Activated naive CD8-positive, alpha-beta T cell treated with anti-CD3 and anti-CD28 coated beads, Interleukin-2, amount 50 U/mL, for 24 hours (primary cell): ENCODE results near the gene ACP1.
A peak's percentile ranks its signal among the peaks of the same experiment; 100 is the strongest.

ENCODE experiments used
- ATAC-seq: fragments of 150-1000 bp; cut with Tn5 transposase; one replicate; pipeline ENCODE4 v1.10.0; 2021
- DNase-seq: peaks from one replicate; pipeline ENCODE4 v3.0.0; 2021
- H3K27ac Mint-ChIP-seq: one replicate; pipeline ENCODE4 v1.8.0; 2021; ENCODE audit warnings: mild to moderate bottlenecking, mixed read lengths
- H3K27me3 Mint-ChIP-seq: one replicate; pipeline ENCODE4 v1.8.0; 2021; ENCODE audit warnings: mixed read lengths
- H3K36me3 Mint-ChIP-seq: one replicate; pipeline ENCODE4 v1.8.0; 2021; ENCODE audit warnings: low read depth, mixed read lengths
- H3K4me1 Mint-ChIP-seq: one replicate; pipeline ENCODE4 v1.8.0; 2021; ENCODE audit warnings: mixed read lengths
- H3K4me3 Mint-ChIP-seq: one replicate; pipeline ENCODE4 v1.8.0; 2021; ENCODE audit warnings: mild to moderate bottlenecking, moderate library complexity, mixed read lengths
- H3K9me3 Mint-ChIP-seq: one replicate; pipeline ENCODE4 v1.8.0; 2021; ENCODE audit warnings: mixed read lengths

ACP1 gene

GRCh38 chr2:263022-263738 lies 1.6 kb upstream of the ACP1 start:
- Mint-ChIP-seq H3K27me3 (no peaks in the 10 kb centered on the region), H3K4me1 (peaks cover 40% of the 10 kb centered on the region), H3K4me3 (peak overlapping the region; percentile 72), H3K27ac (peak overlapping the region; percentile 62), H3K36me3 (peaks cover 39% of the 10 kb centered on the region), H3K9me3 (peaks cover 12% of the 10 kb centered on the region)
- ATAC-seq (no peak), DNase-seq (no peak)

GRCh38 chr2:263774-264492 lies 814 bp upstream of the ACP1 start, which contains the start of gene SH3YL1:
TSS of gene SH3YL1 (minus strand) at chr2:264032. CDS start at chr2:263984, 48 bp downstream.
- Mint-ChIP-seq H3K4me1 (peaks cover 46% of the 10 kb centered on the region), H3K27me3 (no peaks in the 10 kb centered on the region), H3K27ac (peak within 1 kb of the TSS; percentile 93), H3K4me3 (peak within 1 kb of the TSS; percentile 92), H3K9me3 (peaks cover 7% of the 10 kb centered on the region), H3K36me3 (peaks cover 32% of the 10 kb centered on the region)
- ATAC-seq = peak; percentile 13
- peak; percentile 45 for DNase-seq

GRCh38 chr2:268323-268722 lies 3.6 kb downstream of the ACP1 start:
- no peak overlapping the region for H3K4me3 Mint-ChIP-seq
- H3K27ac Mint-ChIP-seq = peak overlapping the region; percentile 11
- DNase-seq (no peak), ATAC-seq (no peak)
- no peaks in the 10 kb centered on the region for H3K9me3 Mint-ChIP-seq
- peaks cover 37% of the 10 kb centered on the region for H3K36me3 Mint-ChIP-seq
- H3K27me3 Mint-ChIP-seq = no peaks in the 10 kb centered on the region
- peaks cover 62% of the 10 kb centered on the region for H3K4me1 Mint-ChIP-seq

- Mint-ChIP-seq H3K9me3 (no peaks in the 10 kb centered on the region), H3K4me3 (no peak overlapping the region), H3K27ac (no peak overlapping the region), H3K4me1 (peaks cover 59% of the 10 kb centered on the region), H3K27me3 (no peaks in the 10 kb centered on the region), H3K36me3 (peaks cover 40% of the 10 kb centered on the region)
- ATAC-seq (no peak), DNase-seq (no peak)
Measured at GRCh38 chr2:269356-270030, 4.7 kb downstream of the ACP1 start.

GRCh38 chr2:270861-271260 lies 6.1 kb downstream of the ACP1 start:
- peaks cover 54% of the 10 kb centered on the region for H3K4me1 Mint-ChIP-seq

GRCh38 chr2:271917-272316 lies 7.2 kb downstream of the ACP1 start:
- H3K4me3 Mint-ChIP-seq = no peak overlapping the region
- H3K4me1 Mint-ChIP-seq = peaks cover 44% of the 10 kb centered on the region
- no peaks in the 10 kb centered on the region for H3K27me3 Mint-ChIP-seq
- ATAC-seq (no peak), DNase-seq (no peak)
- no peaks in the 10 kb centered on the region for H3K9me3 Mint-ChIP-seq
- H3K36me3 Mint-ChIP-seq = peaks cover 51% of the 10 kb centered on the region
- no peak overlapping the region for H3K27ac Mint-ChIP-seq

More at GRCh38 chr2:270861-271260, 6.1 kb downstream of the ACP1 start:
- no peaks in the 10 kb centered on the region for H3K27me3 Mint-ChIP-seq
- no peak overlapping the region for H3K27ac Mint-ChIP-seq
- DNase-seq (no peak), ATAC-seq (no peak)
- H3K36me3 Mint-ChIP-seq = peaks cover 49% of the 10 kb centered on the region
- H3K9me3 Mint-ChIP-seq = no peaks in the 10 kb centered on the region
- H3K4me3 Mint-ChIP-seq = no peak overlapping the region

GRCh38 chr2:273333-273732 lies 8.6 kb downstream of the ACP1 start:
- Mint-ChIP-seq H3K36me3 (peaks cover 59% of the 10 kb centered on the region), H3K4me3 (no peak overlapping the region), H3K27ac (no peak overlapping the region), H3K4me1 (peaks cover 30% of the 10 kb centered on the region), H3K27me3 (no peaks in the 10 kb centered on the region), H3K9me3 (no peaks in the 10 kb centered on the region)
- ATAC-seq = no peak
- DNase-seq = no peak

- DNase-seq (no peak), ATAC-seq (no peak)
- Mint-ChIP-seq H3K36me3 (peaks cover 64% of the 10 kb centered on the region), H3K27me3 (no peaks in the 10 kb centered on the region), H3K9me3 (no peaks in the 10 kb centered on the region), H3K4me3 (no peak overlapping the region), H3K27ac (no peak overlapping the region), H3K4me1 (peaks cover 23% of the 10 kb centered on the region)
Measured at GRCh38 chr2:274503-274902, 9.8 kb downstream of the ACP1 start.

- DNase-seq = no peak
- no peak for ATAC-seq
- Mint-ChIP-seq H3K36me3 (peaks cover 63% of the 10 kb centered on the region), H3K4me3 (no peak overlapping the region), H3K9me3 (no peaks in the 10 kb centered on the region), H3K27ac (no peak overlapping the region), H3K27me3 (no peaks in the 10 kb centered on the region), H3K4me1 (peaks cover 15% of the 10 kb centered on the region)
Measured at GRCh38 chr2:275466-275865, 10.7 kb downstream of the ACP1 start.

GRCh38 chr2:278312-278926 lies 13.7 kb downstream of the ACP1 start:
- DNase-seq = no peak
- Mint-ChIP-seq H3K9me3 (no peaks in the 10 kb centered on the region), H3K4me3 (no peak overlapping the region), H3K4me1 (peaks cover 2% of the 10 kb centered on the region), H3K27ac (no peak overlapping the region), H3K36me3 (peaks cover 56% of the 10 kb centered on the region), H3K27me3 (no peaks in the 10 kb centered on the region)
- ATAC-seq = no peak

GRCh38 chr2:278927-279320 lies 14.2 kb downstream of the ACP1 start:
- Mint-ChIP-seq H3K4me3 (no peak overlapping the region), H3K9me3 (no peaks in the 10 kb centered on the region), H3K36me3 (peaks cover 56% of the 10 kb centered on the region), H3K27me3 (no peaks in the 10 kb centered on the region), H3K4me1 (peaks cover 2% of the 10 kb centered on the region), H3K27ac (no peak overlapping the region)
- no peak for DNase-seq
- no peak for ATAC-seq

- DNase-seq = no peak
- Mint-ChIP-seq H3K36me3 (peaks cover 54% of the 10 kb centered on the region), H3K9me3 (no peaks in the 10 kb centered on the region), H3K4me1 (peaks cover 2% of the 10 kb centered on the region), H3K27me3 (no peaks in the 10 kb centered on the region), H3K4me3 (no peak overlapping the region), H3K27ac (no peak overlapping the region)
- ATAC-seq = no peak
Measured at GRCh38 chr2:279366-279765, 14.6 kb downstream of the ACP1 start.

- no peak overlapping the region for H3K27ac Mint-ChIP-seq
- H3K4me3 Mint-ChIP-seq = no peak overlapping the region
- no peaks in the 10 kb centered on the region for H3K9me3 Mint-ChIP-seq
- ATAC-seq = no peak
- DNase-seq = no peak
- H3K27me3 Mint-ChIP-seq = no peaks in the 10 kb centered on the region
- H3K4me1 Mint-ChIP-seq = no peaks in the 10 kb centered on the region
- peaks cover 50% of the 10 kb centered on the region for H3K36me3 Mint-ChIP-seq
Measured at GRCh38 chr2:279956-280649, 15.4 kb downstream of the ACP1 start.

GRCh38 chr2:280650-281110 lies 15.9 kb downstream of the ACP1 start:
- Mint-ChIP-seq H3K36me3 (peaks cover 44% of the 10 kb centered on the region), H3K27ac (no peak overlapping the region), H3K27me3 (peaks cover 2% of the 10 kb centered on the region), H3K4me3 (no peak overlapping the region), H3K9me3 (no peaks in the 10 kb centered on the region), H3K4me1 (no peaks in the 10 kb centered on the region)
- DNase-seq = no peak
- ATAC-seq = no peak
